GM15510 (cell line): Measurements from ENCODE around the gene SUFU.

ENCODE experiments used
- POLR2A ChIP-seq: IDR thresholded peaks from 3 replicates; pipeline ENCODE4 v1.6.1; 2011; ENCODE audit warnings: borderline replicate concordance; ENCODE audit not compliant: insufficient read length; ENCODE audit errors: extremely low read depth

The SUFU gene

GRCh38 chr10:102603946-102604345 is 100.2 kb downstream of the SUFU start:
- no peak for TF ChIP-seq POLR2A

DNA sequence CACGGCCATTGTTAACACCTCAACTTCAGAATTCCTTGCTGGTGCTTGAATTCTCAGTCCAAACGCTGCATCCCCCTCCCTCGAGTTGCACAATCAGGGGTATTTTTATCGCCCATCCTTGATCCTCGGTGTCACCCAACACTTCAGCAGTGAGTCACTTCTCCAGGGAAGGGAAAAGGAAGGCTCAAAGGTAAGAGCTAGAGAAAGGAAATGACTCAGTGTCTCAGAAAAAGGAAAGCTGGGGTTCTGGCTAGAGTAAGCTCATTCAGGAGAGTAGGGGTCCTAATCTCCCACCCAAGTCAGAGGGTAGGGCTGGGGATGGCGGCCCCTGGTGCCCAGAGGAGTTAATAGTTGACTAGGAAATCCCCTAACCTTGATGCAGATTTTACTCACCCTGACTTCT is 100.7 kb downstream of the SUFU start:
- no peak for TF ChIP-seq POLR2A

DNA sequence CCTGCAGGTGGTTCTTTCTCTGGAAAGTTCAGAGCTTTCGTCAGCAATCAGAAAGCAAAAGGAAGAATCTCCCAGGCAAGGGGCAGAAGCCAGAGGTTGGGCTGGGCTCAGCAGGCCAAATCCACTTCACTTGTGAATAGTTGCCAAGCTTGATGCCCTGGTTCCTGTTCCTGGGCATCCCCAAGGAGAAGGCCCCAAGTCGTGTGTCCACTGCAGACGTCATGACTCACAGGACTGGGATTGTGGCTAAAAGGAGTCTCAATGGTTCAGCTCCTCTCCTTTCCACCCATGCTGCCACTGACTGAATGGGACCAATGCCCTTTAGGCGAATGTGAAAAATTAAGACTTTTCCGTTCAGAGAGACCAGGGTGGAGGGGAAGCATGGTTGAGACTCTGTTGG is 101.9 kb downstream of the SUFU start:
- no peak for TF ChIP-seq POLR2A

DNA sequence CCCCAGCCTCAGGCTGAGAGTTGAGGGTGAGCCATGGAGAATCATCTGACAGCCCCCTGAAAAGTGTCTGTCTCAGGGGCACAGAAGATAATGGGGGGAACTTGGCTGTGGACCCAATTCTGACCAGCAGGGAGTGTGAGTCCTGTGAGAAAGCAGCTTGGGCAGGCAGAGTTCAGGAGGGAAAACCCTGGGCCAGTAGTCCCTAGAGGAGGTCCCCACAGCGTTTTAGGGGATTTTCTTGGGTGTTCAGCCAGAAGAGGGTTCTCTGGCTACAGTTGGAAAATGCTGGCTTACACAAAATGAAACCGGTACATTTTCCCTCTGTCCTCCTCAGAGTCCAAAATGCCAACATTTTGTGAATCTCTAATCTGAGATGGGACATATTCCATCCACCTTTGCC is 104.7 kb downstream of the SUFU start:
- TF ChIP-seq POLR2A, result no peak

DNA sequence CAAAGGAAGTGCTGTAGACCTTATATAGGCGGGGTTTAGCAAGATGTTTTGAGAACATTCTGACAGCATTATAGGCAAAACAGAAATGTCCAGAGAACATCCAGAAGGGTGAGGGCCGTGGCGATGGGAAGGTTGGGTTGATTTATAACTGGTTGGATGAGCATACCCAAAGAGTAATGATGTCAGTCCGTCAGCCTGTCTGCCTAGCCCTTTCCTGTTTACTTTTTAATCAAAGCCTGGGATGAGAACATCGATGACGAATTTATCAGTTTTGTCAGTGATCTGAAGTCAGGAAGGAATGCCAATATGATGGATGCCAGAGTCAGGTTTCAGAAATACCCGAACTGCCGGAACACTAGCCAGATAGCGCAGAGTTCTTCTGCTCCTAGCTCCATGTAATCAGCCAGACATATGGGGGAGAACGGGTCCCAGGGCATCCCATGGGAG is 106.7 kb downstream of the SUFU start:
- no peak for TF ChIP-seq POLR2A

DNA sequence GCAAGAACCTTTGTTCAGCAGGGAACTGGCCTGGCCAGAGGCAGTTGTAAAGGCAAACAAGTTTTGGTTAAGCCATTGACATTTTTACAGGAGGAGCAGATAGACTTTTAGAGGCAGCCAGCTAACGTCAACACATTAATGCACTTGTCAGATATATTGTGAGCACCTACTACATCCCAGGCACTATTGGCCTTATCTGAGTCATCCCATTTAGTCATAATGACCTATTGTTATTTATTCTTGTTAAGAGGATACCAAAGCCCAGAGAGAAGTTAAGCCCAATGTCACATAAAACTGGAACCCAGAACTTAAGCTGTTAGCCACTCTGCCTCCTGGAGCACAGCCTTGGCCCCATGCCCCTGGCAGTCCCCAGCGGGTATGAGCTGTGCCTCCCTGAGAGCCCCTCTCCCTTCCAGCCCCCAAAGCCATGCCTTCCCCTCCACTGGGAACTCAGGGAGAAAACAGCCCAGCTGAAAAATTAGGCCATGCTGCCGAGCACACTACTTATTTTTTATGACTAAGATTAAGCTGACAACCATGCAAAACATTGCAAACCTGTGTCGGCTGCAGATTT is 107.8 kb downstream of the SUFU start:
- no peak for TF ChIP-seq POLR2A

- no peak for TF ChIP-seq POLR2A
Observed at GRCh38 chr10:102612964-102613275, 109.1 kb downstream of the SUFU start.

GRCh38 chr10:102613286-102613685 is 109.5 kb downstream of the SUFU start:
- no peak for TF ChIP-seq POLR2A

DNA sequence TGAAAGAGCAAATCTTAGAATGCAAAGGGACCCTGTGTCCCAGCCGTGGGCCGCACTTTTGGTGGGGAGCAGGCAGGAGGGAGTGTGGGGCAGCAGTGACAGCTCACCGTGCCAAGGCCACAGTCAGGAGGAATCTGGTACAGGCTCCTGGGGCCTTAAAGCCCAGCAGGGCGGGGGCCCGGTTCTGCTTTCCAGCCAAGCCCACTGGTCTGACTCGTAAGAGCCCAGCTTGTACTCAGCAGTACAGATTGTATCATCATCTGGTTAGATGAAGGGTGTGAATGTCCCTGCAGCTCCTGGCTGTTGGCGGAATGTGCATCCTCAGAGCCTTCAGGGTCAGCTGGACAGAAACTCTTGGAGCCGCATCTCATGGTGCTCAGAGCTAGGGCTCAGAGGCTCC is 110.0 kb downstream of the SUFU start:
- no peak for TF ChIP-seq POLR2A

- no peak for TF ChIP-seq POLR2A
Observed at GRCh38 chr10:102614888-102615287, 111.1 kb downstream of the SUFU start.

- TF ChIP-seq POLR2A, result no peak
Observed at GRCh38 chr10:102615361-102615760, 111.6 kb downstream of the SUFU start.

- no peak for TF ChIP-seq POLR2A
Observed at GRCh38 chr10:102616066-102616770, 112.4 kb downstream of the SUFU start.

GRCh38 chr10:102617041-102617440 is 113.3 kb downstream of the SUFU start:
- no peak for TF ChIP-seq POLR2A

DNA sequence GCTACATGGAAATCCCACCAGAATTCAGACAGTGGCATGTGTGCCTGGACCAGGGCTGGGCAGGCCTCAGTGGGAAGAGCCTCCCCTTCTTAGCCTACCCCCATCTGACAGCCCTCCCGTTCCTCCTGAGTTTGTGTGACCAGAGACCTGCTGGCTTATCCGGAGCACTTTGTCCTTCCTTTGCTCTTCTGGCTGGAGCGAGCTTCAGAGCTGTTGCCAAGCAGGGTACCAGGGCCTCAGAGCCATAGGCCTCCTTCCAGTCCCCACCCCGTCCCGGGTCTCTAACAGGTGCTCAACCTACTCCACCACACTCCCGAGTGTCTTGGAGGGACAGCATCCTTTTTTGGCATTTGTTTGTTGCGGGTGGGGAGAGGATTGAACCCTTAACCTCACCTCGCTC is 114.0 kb downstream of the SUFU start:
- no peak for TF ChIP-seq POLR2A

DNA sequence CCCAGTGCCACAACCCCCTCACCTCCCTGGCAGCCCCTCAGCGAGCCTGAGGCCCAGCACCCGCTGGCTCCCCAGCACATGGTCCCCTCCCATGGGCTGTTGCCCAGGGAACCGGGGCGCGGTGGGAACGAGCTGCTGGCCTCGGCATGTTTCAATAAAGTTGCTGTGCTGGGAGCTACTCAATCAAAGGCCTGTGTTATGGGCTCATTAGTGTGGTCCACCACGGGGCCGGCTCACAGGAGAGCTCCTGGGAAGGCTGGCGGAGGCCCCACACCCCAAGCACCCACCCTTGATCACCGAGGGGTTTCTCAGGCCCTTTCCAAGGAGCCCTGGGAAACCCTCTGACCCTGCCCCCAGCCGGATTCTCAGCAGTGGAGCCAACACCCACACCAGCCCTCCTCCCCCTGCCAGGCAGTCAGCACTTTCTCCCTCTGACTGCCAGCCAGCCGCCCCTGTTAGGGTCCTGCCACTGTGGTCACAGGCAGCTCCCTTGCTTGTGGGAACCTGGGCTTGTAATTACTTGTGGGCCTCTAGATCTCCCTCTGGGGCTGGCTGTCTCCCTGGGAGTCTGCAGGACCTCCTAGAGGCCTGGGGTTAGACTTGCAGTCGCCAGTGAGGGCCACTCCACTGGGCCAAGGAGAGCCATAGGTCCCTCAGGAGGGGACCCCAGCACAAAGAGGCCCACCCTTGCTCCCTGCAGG is 115.7 kb downstream of the SUFU start:
- no peak for TF ChIP-seq POLR2A

DNA sequence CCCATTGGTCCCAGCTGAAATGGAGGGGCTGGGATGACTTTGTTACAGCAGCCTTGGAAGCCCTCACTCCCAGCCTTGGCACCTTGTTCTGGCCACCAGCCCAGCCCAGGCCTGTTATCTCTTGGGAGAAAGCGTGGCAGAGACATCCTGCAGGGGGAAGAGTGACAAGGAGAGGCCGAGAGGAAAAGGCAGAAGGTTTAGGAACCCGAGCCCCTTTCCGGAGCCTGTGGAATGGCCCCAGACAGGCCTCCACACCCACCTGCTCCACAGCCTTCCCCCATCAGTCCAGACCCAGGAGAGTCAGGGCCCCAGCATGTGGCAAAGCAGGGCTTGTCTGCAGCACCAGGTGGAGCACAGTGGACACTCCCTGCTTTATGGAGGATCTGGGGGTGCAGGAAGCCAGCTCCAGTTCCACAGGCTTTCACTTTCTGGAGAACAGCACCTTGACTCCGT is 116.4 kb downstream of the SUFU start:
- no peak for TF ChIP-seq POLR2A
